Osteocyte (in vitro differentiated cells): ENCODE results near the gene GRHL3. TPM values are rescaled to one million over a fixed set of nuclear protein-coding genes. Genes with fewer than 3 reads are reported as not detected.

Experiments
- DNase-seq: peaks from one replicate; pipeline ENCODE4 v3.0.0; 2021; ENCODE audit warnings: mixed read lengths; ENCODE audit not compliant: unreplicated experiment; ENCODE audit errors: extremely low spot score
- H3K27ac Mint-ChIP-seq: one replicate; pipeline ENCODE4 v1.8.0; 2021; ENCODE audit warnings: mild to moderate bottlenecking, mixed read lengths; ENCODE audit not compliant: unreplicated experiment
- H3K27me3 Mint-ChIP-seq: one replicate; pipeline ENCODE4 v1.8.0; 2021; ENCODE audit warnings: mixed read lengths; ENCODE audit not compliant: unreplicated experiment
- H3K36me3 Mint-ChIP-seq: one replicate; pipeline ENCODE4 v1.8.0; 2021; ENCODE audit warnings: mixed read lengths; ENCODE audit not compliant: unreplicated experiment
- H3K4me1 Mint-ChIP-seq: one replicate; pipeline ENCODE4 v1.8.0; 2021; ENCODE audit warnings: mixed read lengths; ENCODE audit not compliant: unreplicated experiment
- H3K4me3 Mint-ChIP-seq: one replicate; pipeline ENCODE4 v1.8.0; 2021; ENCODE audit warnings: mild to moderate bottlenecking, moderate library complexity, mixed read lengths; ENCODE audit not compliant: unreplicated experiment
- H3K9me3 Mint-ChIP-seq: one replicate; pipeline ENCODE4 v1.8.0; 2021; ENCODE audit warnings: mixed read lengths; ENCODE audit not compliant: unreplicated experiment
- total RNA-seq: library from RNA; stranded (reverse); gene quantifications from 2 replicates; pipeline ENCODE4 v1.2.1, GENCODE V29; 2021
- TF ChIP-seq, protein P1 (sequence below): fragments of 200-600 bp; sonication (generic); IDR thresholded peaks from 2 replicates; pipeline ENCODE4 v1.5.0; 2021; ENCODE audit warnings: antibody characterized with exemption, mild to moderate bottlenecking, moderate library complexity

The GRHL3 gene
- total RNA-seq, 1 donor from 2014 or later: not detected

DNA sequence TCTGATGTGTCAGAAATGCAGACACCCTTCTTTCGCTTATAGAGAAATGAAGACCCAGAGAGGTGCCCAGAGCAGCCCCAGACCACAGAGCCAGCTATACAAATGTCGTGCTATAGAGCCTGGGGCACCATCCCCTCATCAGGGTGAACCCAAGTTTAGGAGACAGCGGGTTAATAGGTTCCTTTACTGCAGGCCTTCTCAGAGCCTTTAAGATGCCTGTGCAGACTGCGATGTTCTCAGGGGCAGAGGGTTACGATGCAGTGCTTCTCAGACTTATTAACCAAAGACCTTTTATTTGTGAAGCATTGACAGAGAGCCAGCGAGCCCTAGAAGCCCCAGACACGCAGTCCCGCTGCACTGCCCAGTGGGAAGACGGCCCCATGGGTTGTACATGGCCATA, 47.5 kb downstream of the GRHL3 start:
- H3K4me3 Mint-ChIP-seq: no peak overlapping the region
- H3K9me3 Mint-ChIP-seq: no peaks in the 10 kb centered on the region
- TF ChIP-seq, protein P1, sequence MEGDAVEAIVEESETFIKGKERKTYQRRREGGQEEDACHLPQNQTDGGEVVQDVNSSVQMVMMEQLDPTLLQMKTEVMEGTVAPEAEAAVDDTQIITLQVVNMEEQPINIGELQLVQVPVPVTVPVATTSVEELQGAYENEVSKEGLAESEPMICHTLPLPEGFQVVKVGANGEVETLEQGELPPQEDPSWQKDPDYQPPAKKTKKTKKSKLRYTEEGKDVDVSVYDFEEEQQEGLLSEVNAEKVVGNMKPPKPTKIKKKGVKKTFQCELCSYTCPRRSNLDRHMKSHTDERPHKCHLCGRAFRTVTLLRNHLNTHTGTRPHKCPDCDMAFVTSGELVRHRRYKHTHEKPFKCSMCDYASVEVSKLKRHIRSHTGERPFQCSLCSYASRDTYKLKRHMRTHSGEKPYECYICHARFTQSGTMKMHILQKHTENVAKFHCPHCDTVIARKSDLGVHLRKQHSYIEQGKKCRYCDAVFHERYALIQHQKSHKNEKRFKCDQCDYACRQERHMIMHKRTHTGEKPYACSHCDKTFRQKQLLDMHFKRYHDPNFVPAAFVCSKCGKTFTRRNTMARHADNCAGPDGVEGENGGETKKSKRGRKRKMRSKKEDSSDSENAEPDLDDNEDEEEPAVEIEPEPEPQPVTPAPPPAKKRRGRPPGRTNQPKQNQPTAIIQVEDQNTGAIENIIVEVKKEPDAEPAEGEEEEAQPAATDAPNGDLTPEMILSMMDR: no peak
- H3K27me3 Mint-ChIP-seq: no peaks in the 10 kb centered on the region
- H3K27ac Mint-ChIP-seq: no peak overlapping the region
- peaks cover 1% of the 10 kb centered on the region for H3K36me3 Mint-ChIP-seq
- H3K4me1 Mint-ChIP-seq: peaks cover 34% of the 10 kb centered on the region
- no peak for DNase-seq

DNA sequence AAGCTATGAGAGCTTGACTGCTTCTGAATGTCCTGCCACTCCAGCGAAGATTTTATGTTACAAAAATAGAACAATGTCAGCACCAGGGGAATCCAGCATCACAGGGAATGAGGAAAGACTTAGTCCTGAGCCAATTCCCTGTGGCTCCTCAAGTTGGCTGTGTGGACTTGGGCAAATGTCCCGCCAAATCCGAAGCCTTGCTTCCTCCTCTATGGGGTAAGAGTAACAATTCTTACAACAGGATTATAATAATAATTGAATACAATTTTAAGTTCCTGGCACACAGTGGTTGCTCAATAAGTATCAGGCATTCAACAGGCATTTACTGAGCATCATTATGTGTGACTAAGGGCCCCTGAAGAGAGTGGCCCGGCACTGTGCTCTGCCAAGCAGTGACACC, 50.0 kb downstream of the GRHL3 start:
- Mint-ChIP-seq H3K27me3 (no peaks in the 10 kb centered on the region), H3K27ac (no peak overlapping the region), H3K4me3 (no peak overlapping the region), H3K36me3 (peaks cover 1% of the 10 kb centered on the region), H3K4me1 (peaks cover 19% of the 10 kb centered on the region), H3K9me3 (no peaks in the 10 kb centered on the region)
- DNase-seq: no peak
- TF ChIP-seq, protein P1: no peak

DNA sequence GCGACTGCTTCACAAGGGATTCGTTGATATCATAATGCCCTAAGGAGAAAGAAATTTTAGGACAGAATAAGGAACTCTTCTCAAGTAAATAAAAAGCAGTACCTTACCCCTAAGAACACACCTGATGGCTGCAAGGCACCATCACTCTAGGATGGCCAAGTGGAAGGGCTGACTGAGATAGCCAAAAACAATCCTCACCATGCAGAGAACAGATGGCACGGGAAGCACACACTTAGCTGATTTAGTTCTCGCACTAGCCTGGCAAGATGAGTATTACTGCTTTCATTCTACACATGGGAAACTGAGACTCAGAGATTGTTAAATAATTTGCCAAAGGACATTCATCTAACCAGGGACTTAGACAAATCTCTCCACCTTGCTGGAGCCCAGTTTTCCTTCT, 50.6 kb downstream of the GRHL3 start:
- TF ChIP-seq, protein P1: no peak
- no peak overlapping the region for H3K27ac Mint-ChIP-seq
- H3K27me3 Mint-ChIP-seq: no peaks in the 10 kb centered on the region
- DNase-seq: no peak
- H3K4me3 Mint-ChIP-seq: no peak overlapping the region
- no peaks in the 10 kb centered on the region for H3K9me3 Mint-ChIP-seq
- H3K4me1 Mint-ChIP-seq: peaks cover 13% of the 10 kb centered on the region
- H3K36me3 Mint-ChIP-seq: peaks cover 1% of the 10 kb centered on the region

DNA sequence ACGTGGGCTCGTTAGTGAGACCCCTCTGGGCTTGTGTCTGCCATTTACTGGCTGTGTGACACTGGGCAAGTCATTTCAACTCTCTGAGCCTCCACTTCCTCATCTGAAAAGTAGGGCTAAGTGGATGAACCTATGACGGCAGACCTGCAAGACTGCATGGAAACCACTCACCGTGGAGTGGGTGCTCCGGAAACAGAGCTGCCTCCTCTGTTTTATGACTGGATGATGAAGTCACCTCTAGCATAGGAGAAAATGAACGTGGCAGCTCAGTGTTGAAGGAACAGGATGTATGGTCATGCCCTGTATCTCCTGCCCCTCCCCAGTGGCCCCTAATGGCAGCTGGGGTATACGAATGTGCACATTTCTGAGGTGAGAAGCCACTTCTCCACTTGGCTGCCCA, 53.9 kb downstream of the GRHL3 start:
- Mint-ChIP-seq H3K36me3 (peaks cover 5% of the 10 kb centered on the region), H3K4me3 (no peak overlapping the region), H3K27me3 (no peaks in the 10 kb centered on the region), H3K27ac (no peak overlapping the region), H3K4me1 (peaks cover 7% of the 10 kb centered on the region), H3K9me3 (no peaks in the 10 kb centered on the region)
- TF ChIP-seq, protein P1: no peak
- no peak for DNase-seq

DNA sequence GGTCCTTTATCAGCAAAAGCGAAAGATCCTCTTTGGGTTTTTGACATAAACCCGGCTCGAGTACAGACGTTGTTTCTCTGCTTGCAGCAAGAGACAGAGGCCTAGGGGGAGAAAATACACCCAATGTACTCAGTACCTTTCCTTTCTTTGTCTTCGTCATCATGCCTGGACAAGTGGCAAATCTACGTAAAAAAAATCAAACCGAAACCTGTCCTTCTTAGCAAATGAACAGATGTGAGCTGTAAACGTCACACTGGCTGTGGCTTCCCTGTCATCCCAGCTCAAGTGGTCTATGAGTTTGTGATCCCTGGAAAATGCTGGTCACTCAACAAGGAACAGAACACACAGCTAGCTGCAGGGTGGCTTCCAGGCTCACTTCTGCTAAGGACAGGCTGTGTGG, 54.6 kb downstream of the GRHL3 start:
- DNase-seq: no peak
- H3K36me3 Mint-ChIP-seq: peaks cover 5% of the 10 kb centered on the region
- TF ChIP-seq, protein P1: no peak
- peaks cover 7% of the 10 kb centered on the region for H3K4me1 Mint-ChIP-seq
- H3K27ac Mint-ChIP-seq: no peak overlapping the region
- no peaks in the 10 kb centered on the region for H3K27me3 Mint-ChIP-seq
- no peaks in the 10 kb centered on the region for H3K9me3 Mint-ChIP-seq
- no peak overlapping the region for H3K4me3 Mint-ChIP-seq
